DOHH2 (cell line): Measurements from ENCODE around the gene WSCD2.

Experiments used
- H3F3A ChIP-seq: fragments of 200-600 bp; sonication (generic), shearing (Covaris generic); 2 replicates; pipeline ENCODE4 v1.6.0; 2016; ENCODE audit warnings: antibody characterized with exemption, mild to moderate bottlenecking; ENCODE audit not compliant: control insufficient read depth, insufficient read depth
- H3K27ac ChIP-seq: fragments of 200-600 bp; sonication (generic); 2 replicates; pipeline ENCODE4 v1.5.1; 2014; ENCODE audit warnings: low read depth, mild to moderate bottlenecking, low read length, moderate library complexity
- H3K27me3 ChIP-seq: fragments of 200-600 bp; sonication (generic); 2 replicates; pipeline ENCODE4 v1.6.1; 2014; ENCODE audit warnings: mild to moderate bottlenecking, low read length, mixed read lengths; ENCODE audit not compliant: control insufficient read depth
- H3K36me3 ChIP-seq: fragments of 200-600 bp; sonication (generic); 2 replicates; pipeline ENCODE4 v1.6.1; 2014; ENCODE audit warnings: mild to moderate bottlenecking, low read length, moderate library complexity, mixed read lengths; ENCODE audit not compliant: control insufficient read depth
- H3K4me1 ChIP-seq: fragments of 200-600 bp; sonication (generic); 2 replicates; pipeline ENCODE4 v1.6.1; 2014; ENCODE audit warnings: mild to moderate bottlenecking, low read length, mixed read lengths; ENCODE audit not compliant: control insufficient read depth
- H3K4me2 ChIP-seq: fragments of 200-600 bp; sonication (generic); 2 replicates; pipeline ENCODE4 v1.6.0; 2014; ENCODE audit warnings: mild to moderate bottlenecking, low read length, moderate library complexity
- H3K4me3 ChIP-seq: fragments of 200-600 bp; sonication (generic); 2 replicates; pipeline ENCODE4 v1.5.1; 2014; ENCODE audit warnings: mild to moderate bottlenecking, low read length, mixed read lengths
- H3K79me2 ChIP-seq: fragments of 200-600 bp; sonication (generic); 2 replicates; pipeline ENCODE4 v1.6.1; 2014; ENCODE audit warnings: mild to moderate bottlenecking, low read length, mixed read lengths; ENCODE audit not compliant: control insufficient read depth
- H3K9me2 ChIP-seq: fragments of 200-600 bp; sonication (generic); replicated peaks from 2 replicates; pipeline ENCODE4 v1.6.1; 2014; ENCODE audit warnings: mild to moderate bottlenecking, low read length, mixed read lengths; ENCODE audit not compliant: control insufficient read depth
- H3K9me3 ChIP-seq: fragments of 200-600 bp; sonication (generic); 2 replicates; pipeline ENCODE4 v1.6.1; 2014; ENCODE audit warnings: antibody characterized with exemption, low read length, mixed read lengths; ENCODE audit not compliant: control insufficient read depth, insufficient read depth
- H4K20me1 ChIP-seq: fragments of 200-600 bp; sonication (generic); 2 replicates; pipeline ENCODE4 v1.6.0; 2014; ENCODE audit warnings: low read depth, mild to moderate bottlenecking, antibody characterized with exemption, low read length, moderate library complexity; ENCODE audit not compliant: control insufficient read depth, insufficient read depth
- EZH2phosphoT487 ChIP-seq: fragments of 200-600 bp; sonication (generic); IDR thresholded peaks from 2 replicates; pipeline ENCODE4 v1.6.1; 2017; ENCODE audit warnings: borderline replicate concordance, mild to moderate bottlenecking, antibody characterized with exemption, low read length, moderate library complexity, mixed read lengths
- TF ChIP-seq, protein P1 (sequence below): fragments of 200-600 bp; sonication (generic); IDR thresholded peaks from one replicate; pipeline ENCODE4 v1.5.1; 2014; ENCODE audit warnings: antibody characterized with exemption, mild to moderate bottlenecking, low read depth, low read length; ENCODE audit not compliant: poor library complexity, severe bottlenecking

Gene WSCD2

DNA sequence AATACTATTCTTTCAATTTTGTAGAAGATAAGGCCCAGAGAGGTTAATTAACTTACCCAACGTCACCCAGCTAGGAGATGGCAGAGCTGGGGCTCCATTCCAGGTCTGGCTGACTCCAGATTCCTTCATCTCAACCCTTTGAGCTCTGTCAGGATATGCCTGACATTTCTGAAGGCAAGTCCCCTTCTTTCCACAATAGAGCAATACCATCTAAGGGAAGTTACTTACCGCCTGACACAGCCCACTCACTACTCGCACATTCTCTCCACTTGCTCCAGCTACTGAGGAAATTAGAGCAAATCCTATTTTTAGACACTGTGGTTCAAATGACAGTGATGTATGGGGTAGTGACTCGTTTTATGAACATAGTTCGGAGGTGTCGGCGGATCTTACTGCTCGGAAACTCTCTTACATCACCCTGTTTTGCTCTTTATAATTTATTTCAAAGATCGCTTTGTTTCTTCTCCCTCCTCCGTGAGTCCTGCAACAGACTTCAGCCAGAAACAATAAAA is 2.0 kb upstream of the WSCD2 start:
- H3K79me2 ChIP-seq: no peaks in the 10 kb centered on the region
- TF ChIP-seq EZH2phosphoT487: no peak
- TF ChIP-seq, protein P1, sequence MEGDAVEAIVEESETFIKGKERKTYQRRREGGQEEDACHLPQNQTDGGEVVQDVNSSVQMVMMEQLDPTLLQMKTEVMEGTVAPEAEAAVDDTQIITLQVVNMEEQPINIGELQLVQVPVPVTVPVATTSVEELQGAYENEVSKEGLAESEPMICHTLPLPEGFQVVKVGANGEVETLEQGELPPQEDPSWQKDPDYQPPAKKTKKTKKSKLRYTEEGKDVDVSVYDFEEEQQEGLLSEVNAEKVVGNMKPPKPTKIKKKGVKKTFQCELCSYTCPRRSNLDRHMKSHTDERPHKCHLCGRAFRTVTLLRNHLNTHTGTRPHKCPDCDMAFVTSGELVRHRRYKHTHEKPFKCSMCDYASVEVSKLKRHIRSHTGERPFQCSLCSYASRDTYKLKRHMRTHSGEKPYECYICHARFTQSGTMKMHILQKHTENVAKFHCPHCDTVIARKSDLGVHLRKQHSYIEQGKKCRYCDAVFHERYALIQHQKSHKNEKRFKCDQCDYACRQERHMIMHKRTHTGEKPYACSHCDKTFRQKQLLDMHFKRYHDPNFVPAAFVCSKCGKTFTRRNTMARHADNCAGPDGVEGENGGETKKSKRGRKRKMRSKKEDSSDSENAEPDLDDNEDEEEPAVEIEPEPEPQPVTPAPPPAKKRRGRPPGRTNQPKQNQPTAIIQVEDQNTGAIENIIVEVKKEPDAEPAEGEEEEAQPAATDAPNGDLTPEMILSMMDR: no peak
- no peaks in the 10 kb centered on the region for H3F3A ChIP-seq
- no peak overlapping the region for H3K4me3 ChIP-seq
- no peaks in the 10 kb centered on the region for H3K9me3 ChIP-seq
- H4K20me1 ChIP-seq: no peaks in the 10 kb centered on the region
- no peaks in the 10 kb centered on the region for H3K36me3 ChIP-seq
- H3K4me2 ChIP-seq: no peak overlapping the region
- H3K9me2 ChIP-seq: no peaks in the 10 kb centered on the region
- no peaks in the 10 kb centered on the region for H3K4me1 ChIP-seq
- no peak overlapping the region for H3K27ac ChIP-seq
- H3K27me3 ChIP-seq: peaks cover 15% of the 10 kb centered on the region

DNA sequence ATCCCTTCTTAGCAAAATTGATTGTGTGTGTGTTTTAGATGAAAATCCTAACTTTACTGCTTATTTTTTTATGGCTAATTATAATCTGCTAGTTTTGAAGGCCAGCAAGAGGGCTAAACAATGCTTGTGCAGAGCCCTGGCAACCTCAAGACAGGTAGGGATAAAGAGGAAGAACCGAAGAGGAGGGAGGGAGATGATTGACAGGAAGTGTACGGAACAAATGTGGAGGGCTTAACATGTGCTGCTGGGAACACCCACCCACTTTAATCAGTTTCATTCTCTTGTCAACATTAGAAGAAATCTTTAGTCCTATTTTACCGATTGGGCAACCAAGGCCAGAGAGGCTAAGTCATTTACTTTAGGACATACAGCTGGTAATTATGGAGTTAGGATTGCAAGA is 1.4 kb upstream of the WSCD2 start:
- Histone ChIP-seq H3K4me1 (no peaks in the 10 kb centered on the region), H3K4me3 (no peak overlapping the region), H4K20me1 (no peaks in the 10 kb centered on the region), H3K9me3 (no peaks in the 10 kb centered on the region), H3K27me3 (peaks cover 13% of the 10 kb centered on the region), H3K4me2 (no peak overlapping the region), H3F3A (no peaks in the 10 kb centered on the region), H3K27ac (no peak overlapping the region), H3K79me2 (no peaks in the 10 kb centered on the region), H3K36me3 (no peaks in the 10 kb centered on the region), H3K9me2 (no peaks in the 10 kb centered on the region)
- TF ChIP-seq EZH2phosphoT487: no peak
- TF ChIP-seq, protein P1: no peak

DNA sequence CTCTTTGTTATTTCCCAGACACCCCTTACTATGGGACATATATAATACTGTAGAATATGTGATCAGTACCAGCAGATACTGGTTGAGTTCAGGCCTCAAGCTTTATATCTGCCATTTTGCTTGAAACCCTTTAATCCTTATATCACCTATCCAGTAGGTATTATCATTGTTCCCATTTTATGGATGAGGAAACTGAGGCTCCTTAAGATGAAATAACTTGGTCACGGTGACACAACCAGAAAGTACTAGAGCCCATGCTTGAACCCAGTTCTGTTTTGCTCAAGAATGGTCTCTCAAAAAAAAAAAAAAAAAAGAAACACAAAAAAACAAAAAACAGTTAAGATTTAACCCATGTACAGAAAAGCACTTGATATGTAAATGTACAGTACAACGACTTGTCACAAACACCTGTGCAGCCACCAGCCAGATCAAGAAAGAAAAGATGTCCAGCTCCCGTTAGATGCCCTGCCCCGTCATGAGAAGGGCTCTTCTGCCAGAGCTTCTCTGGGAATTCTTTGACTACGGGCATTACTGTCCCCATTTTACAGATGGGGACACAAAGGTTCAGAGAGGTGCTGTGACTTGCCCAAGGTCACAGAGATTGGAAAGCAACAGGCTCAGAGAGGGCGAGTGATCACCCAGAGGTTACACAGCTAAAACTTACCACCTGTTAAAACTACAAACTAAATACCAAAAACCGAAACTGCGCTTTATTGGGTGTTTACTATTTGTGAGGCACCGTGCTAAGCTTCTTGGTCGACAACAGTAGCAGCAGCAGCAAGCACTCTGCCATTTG is 669 bp upstream of the WSCD2 start:
- Histone ChIP-seq H3K4me2 (no peak overlapping the region), H3K27me3 (peaks cover 13% of the 10 kb centered on the region), H3K9me2 (no peaks in the 10 kb centered on the region), H3K4me3 (no peak overlapping the region), H3K9me3 (no peaks in the 10 kb centered on the region), H3K79me2 (no peaks in the 10 kb centered on the region), H3K27ac (no peak overlapping the region), H3K36me3 (no peaks in the 10 kb centered on the region), H4K20me1 (no peaks in the 10 kb centered on the region), H3F3A (no peaks in the 10 kb centered on the region), H3K4me1 (no peaks in the 10 kb centered on the region)
- no peak for TF ChIP-seq EZH2phosphoT487
- TF ChIP-seq, protein P1: no peak
